Measurements from ENCODE around the gene HSPBP1. TPM values are rescaled to one million over a fixed set of nuclear protein-coding genes. Genes with fewer than 3 reads are reported as not detected.

Gene HSPBP1
- total and polyA plus RNA-seq, 9 of the 15 experiments (the other 6 are each of a cell fraction or from before 2014, with no cell fraction given): 0.83 to 81.3 (median 21.8) TPM

- in situ Hi-C loops (cut with MboI) (no loop called here), intact Hi-C loops (cut with micrococcal nuclease) (no loop called here)
- Histone ChIP-seq H3K27ac (ENCODE audit: extremely low read depth, low read depth, low read length) (no peak overlapping the region), H3K4me3 (no peak overlapping the region), H3K9me1 (ENCODE audit: control insufficient read depth, insufficient read depth, low read length) (peaks cover 3% of the 10 kb centered on the region), H4K20me1 (replicated peaks; ENCODE audit: control insufficient read depth, insufficient read depth, low read length) (no peaks in the 10 kb centered on the region), H3K9me3 (replicated peaks; ENCODE audit: control insufficient read depth, insufficient read depth, low read depth, low read length) (peaks cover 5% of the 10 kb centered on the region), H3K4me2 (ENCODE audit: insufficient read depth, low read length) (no peak overlapping the region), H2AFZ (ENCODE audit: low read depth, low read length) (no peak overlapping the region), H3K4me1 (replicated peaks in 1 of 2; ENCODE audit: control insufficient read depth in 2 of 2, insufficient read depth in 2 of 2, low read length in 2 of 2) (peaks cover 0 to 31% of the 10 kb centered on the region in 2 experiments; a peak in 2 of 5 replicates), H3K36me3 (ENCODE audit: control insufficient read depth, insufficient read depth, low read length) (peaks cover 39% of the 10 kb centered on the region; the same call in 2 of the 3 replicates), H3K27me3 (ENCODE audit: control insufficient read depth in 2 of 2, insufficient read depth in 2 of 2, low read length in 2 of 2) (no peaks in the 10 kb centered on the region), H3K9ac (ENCODE audit: insufficient read depth in 1 of 2, low read depth in 2 of 2, low read length in 2 of 2) (0 out of 4 replicates have a peak overlapping the region, but pooled peaks of 1 of the 2 experiments have one; percentile 6), H3K79me2 (ENCODE audit: control insufficient read depth, insufficient read depth, low read length) (no peaks in the 10 kb centered on the region)
- 79% methylated on average over 21 of the region's 26 CpGs for WGBS (ENCODE audit: insufficient coverage, low coverage, missing lambda C conversion rate)
- BruUV-seq (replicated peaks): no TSS peak
- no peak for DNase-seq (ENCODE audit: extremely low read depth in 1 of 4, low spot score in 3 of 4)
- no peak for ATAC-seq
- CTCF ChIA-PET (ENCODE audit: low intra/inter-chr PET ratio): no interaction called here
- no peak for FAIRE-seq
- TF ChIP-seq ASH1L (IDR thresholded peaks at IDR 0.05; ENCODE audit: borderline replicate concordance, low read depth, partially characterized antibody) (no peak), POLR2G (IDR thresholded peaks at IDR 0.05; ENCODE audit: low read depth, low read length) (peak; percentile 68)
- POLR2A ChIA-PET: interaction anchor here (0.6 kb wide), 1 partner anchor 341 kb away, joined by 4 read pairs; no protein-coding TSS in a partner anchor
These were observed 55.8 kb downstream of the HSPBP1 start for GRCh38 chr19:55224038-55224665.

- H3K4me1 ChIP-seq (replicated peaks in 1 of 2; ENCODE audit: control insufficient read depth in 2 of 2, insufficient read depth in 2 of 2, low read length in 2 of 2): peaks cover 0 to 27% of the 10 kb centered on the region in 2 experiments; a peak in 2 of 5 replicates
- H3K4me2 ChIP-seq (ENCODE audit: insufficient read depth, low read length): no peak overlapping the region
- H3K9ac ChIP-seq (ENCODE audit: insufficient read depth in 1 of 2, low read depth in 2 of 2, low read length in 2 of 2): no peak overlapping the region
- ATAC-seq (peak; percentile 5; the same call in 2 of the 3 replicates), DNase-seq (ENCODE audit: extremely low read depth in 1 of 4, low spot score in 3 of 4) (no peak), FAIRE-seq (no peak)
- in situ Hi-C loops (cut with MboI) (no loop called here), intact Hi-C loops (cut with micrococcal nuclease) (no loop called here)
- ChIA-PET CTCF (ENCODE audit: low intra/inter-chr PET ratio) (no interaction called here), POLR2A (interaction anchor here (0.6 kb wide), 2 partner anchors 342 to 766 kb away, joined by 3 to 4 read pairs; no protein-coding TSS in a partner anchor)
- no peak overlapping the region for H3K4me3 ChIP-seq
- H2AFZ ChIP-seq (ENCODE audit: low read depth, low read length): no peak overlapping the region
- no peaks in the 10 kb centered on the region for H3K9me1 ChIP-seq (ENCODE audit: control insufficient read depth, insufficient read depth, low read length)
- peaks cover 5% of the 10 kb centered on the region for H3K9me3 ChIP-seq (replicated peaks; ENCODE audit: control insufficient read depth, insufficient read depth, low read depth, low read length)
- no peaks in the 10 kb centered on the region for H3K27me3 ChIP-seq (ENCODE audit: control insufficient read depth in 2 of 2, insufficient read depth in 2 of 2, low read length in 2 of 2)
- no peaks in the 10 kb centered on the region for H4K20me1 ChIP-seq (replicated peaks; ENCODE audit: control insufficient read depth, insufficient read depth, low read length)
- peaks cover 33% of the 10 kb centered on the region; the same call in 2 of the 3 replicates for H3K36me3 ChIP-seq (ENCODE audit: control insufficient read depth, insufficient read depth, low read length)
- BruUV-seq (replicated peaks): no TSS peak
- no peak overlapping the region for H3K27ac ChIP-seq (ENCODE audit: extremely low read depth, low read depth, low read length)
- H3K79me2 ChIP-seq (ENCODE audit: control insufficient read depth, insufficient read depth, low read length): no peaks in the 10 kb centered on the region
- WGBS (ENCODE audit: insufficient coverage, low coverage, missing lambda C conversion rate): 75% methylated on average over 16 of the region's 17 CpGs
- no peak for TF ChIP-seq RBM34 (IDR thresholded peaks at IDR 0.05; ENCODE audit: borderline replicate concordance, insufficient read depth, low read length)
- TF ChIP-seq RBFOX2 (IDR thresholded peaks at IDR 0.05; ENCODE audit: low read depth, low read length): 0 out of 2 replicates have a peak, but pooled peaks have one; percentile 18
- no peak for TF ChIP-seq FOXP4 (CRISPR knock-in tag; IDR thresholded peaks at IDR 0.05; ENCODE audit: borderline replicate concordance)
- TF ChIP-seq NEUROD1 (IDR thresholded peaks at IDR 0.05; ENCODE audit: borderline replicate concordance, low read depth, low read length, partially characterized antibody): no peak
- TF ChIP-seq WHSC1 (IDR thresholded peaks at IDR 0.05; ENCODE audit: low read length): no peak
- TF ChIP-seq COPS2 (conservative IDR thresholded peaks at IDR 0.05): no peak
- TF ChIP-seq SUPT5H (IDR thresholded peaks at IDR 0.05): no peak
- TF ChIP-seq POLR2G (IDR thresholded peaks at IDR 0.05; ENCODE audit: low read depth, low read length): peak; percentile 72; the same call in 1 of the 2 replicates
- no peak for TF ChIP-seq JUN (IDR thresholded peaks at IDR 0.05; ENCODE audit: borderline replicate concordance, low read depth, low read length)
- no peak for TF ChIP-seq JUN (CRISPR knock-in tag; IDR thresholded peaks at IDR 0.05; ENCODE audit: borderline replicate concordance)
These were observed 56.4 kb downstream of the HSPBP1 start for GRCh38 chr19:55223291-55224037.
